Measurements from ENCODE around the gene CCAR1.

GRCh38 chr10:68813559-68813958 is 92.5 kb downstream of the CCAR1 start:
- TF ChIP-seq, protein P1, sequence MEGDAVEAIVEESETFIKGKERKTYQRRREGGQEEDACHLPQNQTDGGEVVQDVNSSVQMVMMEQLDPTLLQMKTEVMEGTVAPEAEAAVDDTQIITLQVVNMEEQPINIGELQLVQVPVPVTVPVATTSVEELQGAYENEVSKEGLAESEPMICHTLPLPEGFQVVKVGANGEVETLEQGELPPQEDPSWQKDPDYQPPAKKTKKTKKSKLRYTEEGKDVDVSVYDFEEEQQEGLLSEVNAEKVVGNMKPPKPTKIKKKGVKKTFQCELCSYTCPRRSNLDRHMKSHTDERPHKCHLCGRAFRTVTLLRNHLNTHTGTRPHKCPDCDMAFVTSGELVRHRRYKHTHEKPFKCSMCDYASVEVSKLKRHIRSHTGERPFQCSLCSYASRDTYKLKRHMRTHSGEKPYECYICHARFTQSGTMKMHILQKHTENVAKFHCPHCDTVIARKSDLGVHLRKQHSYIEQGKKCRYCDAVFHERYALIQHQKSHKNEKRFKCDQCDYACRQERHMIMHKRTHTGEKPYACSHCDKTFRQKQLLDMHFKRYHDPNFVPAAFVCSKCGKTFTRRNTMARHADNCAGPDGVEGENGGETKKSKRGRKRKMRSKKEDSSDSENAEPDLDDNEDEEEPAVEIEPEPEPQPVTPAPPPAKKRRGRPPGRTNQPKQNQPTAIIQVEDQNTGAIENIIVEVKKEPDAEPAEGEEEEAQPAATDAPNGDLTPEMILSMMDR (conservative IDR thresholded peaks at IDR 0.05 in 1 of 2, IDR thresholded peaks at IDR 0.05 in 1 of 2; ENCODE audit: extremely low read depth in 1 of 2, insufficient read depth in 1 of 2, low read depth in 1 of 2, low read length in 2 of 2), result no peak
- TF ChIP-seq EZH2 (IDR thresholded peaks at IDR 0.05; ENCODE audit: borderline replicate concordance, low read length), result no peak
